Fibroblast of skin of left biceps (primary cell): Measurements from ENCODE around the gene MRPL38.
A peak's percentile ranks its signal among the peaks of the same experiment; 100 is the strongest.
"Not testable (repeated sequence)": the region's sequence is repeated elsewhere in the genome, so short reads cannot be mapped to it uniquely, and the experiment has no call there.

Experiments used
- DNase-seq, 2 experiments: peaks; one replicate each; pipeline ENCODE4 v3.0.0-alpha.2; 2013; ENCODE audit warnings: low read depth in 2 of 2

The MRPL38 gene

DNA sequence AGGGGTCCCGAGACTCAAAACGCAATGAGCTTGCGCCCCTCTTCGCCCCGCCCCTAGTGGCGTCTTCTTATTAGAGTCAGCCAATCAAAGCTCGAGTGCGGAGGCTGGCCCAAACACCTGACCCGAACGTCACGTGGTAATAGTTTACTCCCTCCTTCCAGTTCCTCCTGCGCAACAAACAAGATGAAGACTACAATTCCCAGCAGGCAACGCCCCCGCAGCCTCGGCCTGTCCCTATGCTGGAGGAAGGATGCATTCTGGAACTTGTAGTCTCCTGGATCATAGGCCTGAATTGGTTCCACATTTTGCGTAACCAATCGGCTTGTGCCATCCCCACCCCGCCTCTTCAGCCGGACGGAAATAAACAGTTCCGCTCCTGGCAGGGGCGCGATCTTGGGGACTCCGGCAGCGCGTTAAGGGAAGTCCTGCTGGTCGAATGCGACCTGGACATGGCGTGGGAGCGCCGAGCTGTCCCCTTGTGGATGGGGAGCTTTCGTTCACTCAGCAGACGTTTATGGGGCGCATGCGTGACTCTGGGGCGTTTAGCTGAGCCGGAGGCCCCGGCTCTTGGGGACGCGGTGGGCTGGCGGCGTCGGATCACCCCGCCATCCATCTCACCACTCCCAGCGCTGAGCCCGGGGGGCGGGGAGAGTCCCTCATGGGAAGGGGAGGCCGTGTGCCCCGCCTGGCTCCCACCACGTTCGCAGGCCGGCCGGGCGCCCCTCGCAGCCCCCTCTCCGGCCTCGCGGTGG, 49.2 kb downstream of the MRPL38 start, which contains the start of gene WBP2:
Gene WBP2 (minus strand): TSS at position 26 of the 752 bp plus-strand sequence. CDS start 38 bp downstream, outside the sequence.
- peak; percentile 99 for DNase-seq

DNA sequence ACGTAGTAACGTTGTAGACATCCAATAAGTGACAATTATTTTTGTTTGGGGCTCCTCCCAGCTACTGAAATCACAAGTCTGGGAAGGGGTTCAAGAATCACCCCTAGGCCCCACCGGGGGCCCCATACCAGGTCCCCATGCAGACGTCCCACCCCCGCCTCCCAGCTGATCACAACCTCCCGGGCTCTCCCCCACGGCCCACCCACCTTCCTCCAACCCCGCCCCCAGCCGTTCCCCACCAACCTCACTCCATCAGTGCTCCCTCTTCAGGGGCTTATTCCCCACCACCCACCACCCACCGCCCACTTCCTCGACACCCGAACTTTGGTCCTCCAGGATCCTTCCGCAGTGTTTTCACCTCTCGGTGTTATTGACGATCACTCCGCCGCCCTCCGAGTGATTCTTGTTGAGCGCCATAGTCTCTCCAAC, 49.8 kb downstream of the MRPL38 start:
- no peak for DNase-seq

DNA sequence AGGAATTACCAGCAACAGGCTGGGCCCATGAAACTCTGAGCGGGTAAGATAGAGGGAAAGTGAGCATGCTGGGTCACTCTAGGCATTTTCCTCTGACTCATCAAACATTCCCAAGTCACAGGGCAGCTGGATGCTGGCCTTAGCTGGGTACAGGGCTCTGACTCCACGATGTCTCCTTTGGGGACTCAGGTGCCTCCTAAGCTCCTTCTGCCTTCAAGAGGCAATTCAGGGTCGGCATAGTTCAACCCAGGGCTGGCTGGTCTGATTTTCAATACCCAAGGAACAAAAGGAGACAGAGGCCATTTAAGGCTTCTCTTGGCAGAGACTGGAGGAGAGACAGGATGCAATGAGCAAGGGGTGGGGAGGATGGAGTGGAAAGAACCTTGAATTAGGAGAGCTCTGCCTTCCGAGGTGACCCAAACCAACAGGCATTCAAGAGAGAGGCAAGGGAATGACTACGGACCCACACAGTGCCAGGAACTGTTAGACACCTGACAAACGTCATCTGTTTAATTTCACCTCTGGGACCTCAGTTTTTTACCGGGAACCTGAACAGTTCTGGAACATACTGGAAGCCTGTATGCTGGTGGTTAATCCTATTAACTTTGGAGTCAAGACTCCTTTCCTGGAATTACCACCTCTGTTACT, 50.5 kb downstream of the MRPL38 start:
- DNase-seq, result no peak

DNA sequence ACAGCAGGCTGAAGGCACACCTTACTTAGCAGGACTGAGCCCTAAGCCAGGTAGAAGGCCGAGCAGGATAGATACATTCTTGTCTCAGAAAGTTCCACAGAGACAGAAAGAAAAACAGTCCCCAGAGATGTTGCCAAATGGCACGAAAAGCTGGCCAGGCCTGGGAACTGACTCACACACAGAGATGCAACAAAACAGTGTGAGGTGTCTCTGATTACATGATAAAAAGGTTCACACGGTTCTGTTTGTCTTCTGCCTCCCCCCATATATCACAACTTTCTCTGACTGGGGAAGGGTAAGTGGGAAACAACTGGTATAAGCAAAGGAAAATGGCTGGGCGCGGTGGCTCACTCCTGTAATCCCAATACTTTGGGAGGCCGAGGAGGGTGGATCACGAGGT, 51.3 kb downstream of the MRPL38 start:
- DNase-seq, result no peak

DNA sequence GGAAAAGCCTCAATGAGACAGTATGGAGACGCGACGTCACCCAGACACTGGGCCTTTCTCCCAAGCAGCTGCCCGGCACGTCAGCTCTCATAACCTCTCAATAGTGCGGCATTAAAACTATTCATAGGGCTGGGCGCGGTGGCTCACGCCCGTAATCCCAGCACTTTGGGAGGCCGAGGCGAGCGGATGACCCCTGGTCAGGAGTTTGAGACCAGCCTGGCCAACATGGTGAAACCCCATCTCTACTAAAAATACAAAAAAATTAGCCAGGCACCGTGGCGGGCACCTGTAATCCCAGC, 53.0 kb downstream of the MRPL38 start:
- DNase-seq, result not testable (repeated sequence)

DNA sequence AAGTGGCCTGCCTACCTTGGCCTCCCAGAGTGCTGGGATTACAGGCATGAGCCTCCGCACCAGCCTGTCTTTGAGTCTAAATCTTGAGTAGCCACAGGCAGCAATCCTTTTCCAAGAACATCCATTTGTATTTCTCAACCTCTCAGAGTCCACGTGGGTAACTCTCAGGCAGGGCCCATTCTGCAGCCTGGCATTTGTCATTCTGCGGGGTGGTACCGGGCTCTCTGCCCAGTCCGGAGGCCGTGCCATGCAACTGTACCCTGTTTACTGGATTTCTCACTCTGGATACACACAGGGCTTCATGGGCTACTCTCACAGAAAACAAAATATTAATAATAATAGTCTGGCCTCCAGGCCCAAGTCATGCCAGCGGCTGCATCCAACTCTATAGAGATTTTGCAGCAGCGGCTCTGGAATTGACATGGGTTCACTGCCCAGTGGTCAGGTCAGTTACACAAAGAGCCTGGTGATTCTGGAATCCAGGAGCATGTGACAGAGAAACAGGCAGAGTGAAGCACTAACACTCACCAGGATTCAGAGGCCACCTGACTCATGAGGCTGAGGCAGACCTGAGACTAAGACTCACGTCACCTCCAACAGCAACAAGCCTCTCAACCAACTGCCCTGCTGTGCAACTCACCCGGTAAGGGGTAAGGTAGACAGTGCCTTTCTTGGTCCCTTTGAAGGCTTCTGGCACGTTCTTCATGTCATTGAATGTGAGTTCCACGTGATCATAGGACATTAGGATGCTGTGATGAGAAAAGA, 53.6 kb downstream of the MRPL38 start:
- no peak for DNase-seq

DNA sequence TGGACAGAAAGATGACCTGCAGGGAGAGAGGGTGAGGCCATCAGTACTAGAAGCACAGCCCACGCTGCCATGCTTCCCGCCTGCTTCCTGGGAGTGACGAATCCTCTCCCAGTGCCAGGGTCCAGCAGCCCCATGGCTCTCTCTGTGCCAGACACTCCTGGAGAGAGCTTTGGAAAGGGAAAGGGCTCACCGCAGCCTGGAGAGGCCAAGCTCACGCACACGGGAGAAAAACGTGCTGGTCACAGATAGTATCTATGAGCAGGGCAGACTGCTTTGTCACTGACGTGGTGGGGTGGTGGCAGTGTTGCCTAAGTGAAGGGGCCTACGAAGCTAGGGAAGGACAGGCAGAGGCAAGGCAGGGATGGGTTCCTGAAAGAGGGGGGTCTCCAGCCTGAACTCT, 55.0 kb downstream of the MRPL38 start:
- no peak for DNase-seq

DNA sequence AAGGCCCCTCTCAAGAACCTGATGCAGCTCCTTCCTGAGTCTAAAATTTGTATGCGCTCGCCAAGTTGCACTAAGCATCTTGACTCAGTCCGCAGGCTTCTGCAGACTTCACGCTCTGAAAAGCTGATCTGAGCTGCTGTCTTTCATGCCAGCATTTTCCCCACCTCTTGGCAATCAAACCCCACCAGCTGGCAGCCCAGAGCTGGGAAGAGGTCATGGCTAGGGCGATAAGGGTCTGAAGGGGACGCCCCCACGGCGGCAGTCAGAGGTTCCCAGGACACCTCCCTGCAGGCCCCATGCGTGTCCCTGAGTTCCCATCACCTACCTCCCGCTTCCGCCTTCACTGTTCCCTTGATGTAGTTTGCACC, 55.4 kb downstream of the MRPL38 start:
- DNase-seq, result no peak
